GM12864 (cell line): ENCODE results near the gene SMIM10L1.

Experiments
- DNase-seq: peaks from one replicate; pipeline ENCODE4 v3.0.0-alpha.2; 2011; ENCODE audit warnings: low read depth
- H3K4me3 ChIP-seq: 2 replicates; pipeline ENCODE4 v1.5.1; 2011; ENCODE audit warnings: mild to moderate bottlenecking, low read depth, low read length, control low read depth
- CTCF ChIP-seq: IDR thresholded peaks from 2 replicates; pipeline ENCODE4 v1.5.1; 2011; ENCODE audit warnings: low read depth, mild to moderate bottlenecking, moderate library complexity, low read length, control low read depth, inconsistent platforms; ENCODE audit errors: missing control alignments

SMIM10L1 gene

GRCh38 chr12:11143352-11143751, 27.6 kb upstream of the SMIM10L1 start:
- no peak for DNase-seq
- no peak for TF ChIP-seq CTCF
- H3K4me3 ChIP-seq, result no peak overlapping the region

GRCh38 chr12:11144297-11144696, 26.7 kb upstream of the SMIM10L1 start:
- H3K4me3 ChIP-seq, result no peak overlapping the region
- DNase-seq, result no peak
- TF ChIP-seq CTCF, result no peak

GRCh38 chr12:11147420-11147819, 23.6 kb upstream of the SMIM10L1 start:
- DNase-seq, result no peak
- TF ChIP-seq CTCF, result no peak
- H3K4me3 ChIP-seq, result no peak overlapping the region

GRCh38 chr12:11150832-11151231, 20.2 kb upstream of the SMIM10L1 start:
- no peak for DNase-seq
- no peak overlapping the region for H3K4me3 ChIP-seq
- TF ChIP-seq CTCF, result no peak

- no peak for TF ChIP-seq CTCF
- DNase-seq, result no peak
- H3K4me3 ChIP-seq, result no peak overlapping the region
Observed at GRCh38 chr12:11152725-11153124, 18.3 kb upstream of the SMIM10L1 start.

GRCh38 chr12:11154400-11154925, 16.5 kb upstream of the SMIM10L1 start:
- DNase-seq, result no peak
- H3K4me3 ChIP-seq, result no peak overlapping the region
- TF ChIP-seq CTCF, result no peak

GRCh38 chr12:11158885-11159444, 12.0 kb upstream of the SMIM10L1 start:
- H3K4me3 ChIP-seq, result no peak overlapping the region
- TF ChIP-seq CTCF, result no peak
- no peak for DNase-seq
